HG02852 (cell line): Measurements from ENCODE around the gene IGFBP1.
"Not testable (repeated sequence)": the region's sequence is repeated elsewhere in the genome, so short reads cannot be mapped to it uniquely, and the experiment has no call there.

ENCODE experiments used
- ATAC-seq: cut with Tn5 transposase; IDR thresholded peaks from one replicate; pipeline ENCODE4 v1.9.1; 2021; ENCODE audit warnings: mild to moderate bottlenecking, moderate library complexity; ENCODE audit not compliant: unreplicated experiment

The IGFBP1 gene

DNA sequence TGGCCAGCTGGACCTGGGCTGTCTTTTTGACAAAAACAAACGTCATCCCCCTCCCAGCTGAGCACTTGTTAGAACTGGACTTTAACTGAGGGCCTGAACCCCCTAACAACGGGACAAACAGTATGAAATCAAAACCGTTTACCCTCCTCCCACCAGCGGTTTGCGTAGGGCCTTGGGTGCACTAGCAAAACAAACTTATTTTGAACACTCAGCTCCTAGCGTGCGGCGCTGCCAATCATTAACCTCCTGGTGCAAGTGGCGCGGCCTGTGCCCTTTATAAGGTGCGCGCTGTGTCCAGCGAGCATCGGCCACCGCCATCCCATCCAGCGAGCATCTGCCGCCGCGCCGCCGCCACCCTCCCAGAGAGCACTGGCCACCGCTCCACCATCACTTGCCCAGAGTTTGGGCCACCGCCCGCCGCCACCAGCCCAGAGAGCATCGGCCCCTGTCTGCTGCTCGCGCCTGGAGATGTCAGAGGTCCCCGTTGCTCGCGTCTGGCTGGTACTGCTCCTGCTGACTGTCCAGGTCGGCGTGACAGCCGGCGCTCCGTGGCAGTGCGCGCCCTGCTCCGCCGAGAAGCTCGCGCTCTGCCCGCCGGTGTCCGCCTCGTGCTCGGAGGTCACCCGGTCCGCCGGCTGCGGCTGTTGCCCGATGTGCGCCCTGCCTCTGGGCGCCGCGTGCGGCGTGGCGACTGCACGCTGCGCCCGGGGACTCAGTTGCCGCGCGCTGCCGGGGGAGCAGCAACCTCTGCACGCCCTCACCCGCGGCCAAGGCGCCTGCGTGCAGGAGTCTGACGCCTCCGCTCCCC is at the start of gene IGFBP1:
IGFBP1 (plus strand) TSS at position 304 of the 808 bp plus-strand sequence; CDS start at position 469, 165 bp downstream.
- ATAC-seq = no peak

DNA sequence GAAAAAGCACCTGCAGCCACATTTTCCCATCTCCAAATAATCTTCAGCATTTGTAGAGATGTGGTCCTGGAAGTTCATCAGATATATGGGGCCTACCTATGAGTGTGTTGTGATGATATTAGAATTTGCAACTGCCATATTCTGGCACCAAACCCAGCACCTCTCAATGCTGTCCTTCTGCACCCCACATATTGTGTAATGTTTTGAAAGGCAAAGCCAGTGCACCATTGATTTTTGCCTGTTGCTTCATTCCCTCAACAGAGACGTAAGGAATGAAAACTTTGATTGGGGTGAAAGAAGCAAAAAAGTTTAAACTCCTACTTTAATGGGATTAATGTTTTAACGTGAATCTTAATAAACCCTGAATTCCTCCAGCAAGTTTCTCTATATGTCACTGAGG is 49.4 kb upstream of the IGFBP1 start:
- ATAC-seq = not testable (repeated sequence)

DNA sequence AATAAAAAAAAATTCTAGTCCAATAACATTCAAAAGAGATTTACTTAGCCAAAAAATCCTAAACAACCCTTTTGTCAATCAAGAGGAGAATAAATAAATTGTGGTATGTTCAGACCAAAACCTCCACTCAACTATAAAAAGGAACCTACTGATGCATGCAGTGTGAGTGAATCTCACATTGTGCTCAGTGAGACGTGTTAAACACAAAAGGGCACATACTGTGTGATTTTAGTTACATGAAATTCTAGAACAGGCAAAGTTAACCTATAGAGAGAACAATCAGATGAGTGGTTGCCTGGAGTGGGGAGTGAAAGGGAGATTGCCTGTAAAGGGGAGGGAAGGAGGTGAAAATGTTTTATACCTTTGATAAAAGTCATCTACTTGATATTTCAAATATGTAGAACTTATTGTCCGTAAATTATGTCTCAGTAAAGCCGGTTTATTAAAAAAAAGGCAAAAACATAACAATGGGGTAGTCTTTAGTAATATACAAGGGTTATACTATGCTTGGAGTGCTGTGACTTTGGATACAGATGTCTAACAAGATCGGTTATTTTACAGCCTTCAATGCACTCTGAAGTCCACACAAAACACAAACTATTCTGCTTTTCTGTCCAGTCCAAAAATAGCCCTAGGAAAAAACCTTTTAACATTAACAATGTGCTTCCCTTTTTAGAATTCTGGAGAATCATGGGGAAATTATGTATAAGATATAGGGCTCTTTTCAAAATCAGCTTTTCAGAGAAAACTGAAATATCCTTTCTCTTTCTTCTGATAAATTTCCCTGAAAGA is 46.2 kb upstream of the IGFBP1 start:
- ATAC-seq = not testable (repeated sequence)

DNA sequence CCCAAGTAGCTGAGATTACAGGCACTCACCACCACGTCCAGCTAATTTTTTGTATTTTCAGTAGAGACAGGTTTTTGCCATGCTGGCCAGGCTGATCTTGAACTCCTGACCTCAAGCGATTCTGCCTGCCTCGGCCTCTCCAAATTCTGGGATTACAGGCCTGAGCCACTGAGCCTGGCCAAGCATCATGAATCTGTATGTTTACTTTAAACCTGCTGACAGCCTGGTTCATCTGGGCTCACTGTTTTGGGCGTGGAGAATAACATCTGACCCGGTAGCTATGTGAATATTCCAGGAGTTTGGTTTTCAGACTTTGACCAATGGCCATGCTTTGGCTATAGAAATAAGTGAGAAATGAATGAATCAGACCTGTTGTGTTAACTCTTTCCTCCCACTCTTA is 41.8 kb upstream of the IGFBP1 start:
- not testable (repeated sequence) for ATAC-seq

DNA sequence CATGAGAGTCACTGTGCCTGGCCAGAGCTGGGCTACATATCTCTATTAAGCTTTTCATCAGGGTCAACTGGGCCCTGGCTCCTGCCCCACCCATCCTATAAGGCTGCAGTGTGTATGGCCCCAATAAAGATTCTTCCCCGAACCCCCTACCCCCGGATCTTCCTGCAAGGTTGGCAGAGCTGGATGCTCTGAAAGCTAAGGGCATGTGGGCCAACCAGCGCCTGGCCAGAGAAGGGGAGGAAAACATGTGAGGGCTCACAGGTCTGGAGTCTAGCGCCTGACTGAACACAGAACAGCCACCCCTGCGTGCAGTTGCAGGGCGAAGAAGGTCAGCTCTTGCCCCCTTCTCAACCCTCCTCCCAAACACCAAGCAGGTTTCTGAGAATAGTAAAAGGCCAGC is 39.6 kb upstream of the IGFBP1 start:
- ATAC-seq = not testable (repeated sequence)

DNA sequence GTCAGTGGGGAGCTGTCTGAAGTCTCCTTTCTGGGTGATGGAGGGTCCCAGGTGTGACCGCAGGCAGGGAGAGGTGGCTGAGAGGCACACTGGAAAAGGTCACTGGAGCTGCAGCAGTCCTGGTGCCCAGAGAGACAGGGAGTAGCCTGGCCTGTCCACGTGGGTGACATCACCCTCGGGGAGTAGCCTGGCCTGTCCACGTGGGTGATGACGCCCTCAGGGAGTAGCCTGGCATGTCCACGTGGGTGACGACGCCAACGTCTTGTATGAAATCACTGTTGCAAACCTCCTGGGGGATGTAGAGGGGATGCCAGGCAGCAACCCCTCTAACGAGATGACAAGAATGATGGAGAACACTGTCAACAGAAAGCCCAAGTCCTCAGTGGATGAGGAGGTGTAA is 35.3 kb upstream of the IGFBP1 start:
- ATAC-seq = not testable (repeated sequence)

DNA sequence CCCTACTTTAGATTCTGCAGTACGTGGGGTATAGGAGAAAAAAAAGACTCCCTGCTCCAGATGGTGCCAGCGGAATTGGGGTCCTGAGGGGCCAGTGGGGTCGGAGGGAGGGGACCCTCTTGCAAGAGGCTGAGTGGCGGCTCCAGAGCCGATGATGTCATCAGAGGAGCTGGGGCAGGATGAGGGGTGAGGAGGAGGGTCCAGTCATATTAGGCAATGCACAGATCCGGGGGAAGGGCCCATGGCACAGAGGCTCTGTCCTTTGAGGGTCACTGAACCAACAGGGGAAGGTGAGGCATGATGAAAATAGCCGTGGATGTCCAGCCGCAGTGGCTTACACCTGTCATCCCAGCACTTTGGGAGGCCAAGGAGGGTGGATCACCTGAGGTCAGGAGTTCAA is 34.8 kb upstream of the IGFBP1 start:
- ATAC-seq = not testable (repeated sequence)

DNA sequence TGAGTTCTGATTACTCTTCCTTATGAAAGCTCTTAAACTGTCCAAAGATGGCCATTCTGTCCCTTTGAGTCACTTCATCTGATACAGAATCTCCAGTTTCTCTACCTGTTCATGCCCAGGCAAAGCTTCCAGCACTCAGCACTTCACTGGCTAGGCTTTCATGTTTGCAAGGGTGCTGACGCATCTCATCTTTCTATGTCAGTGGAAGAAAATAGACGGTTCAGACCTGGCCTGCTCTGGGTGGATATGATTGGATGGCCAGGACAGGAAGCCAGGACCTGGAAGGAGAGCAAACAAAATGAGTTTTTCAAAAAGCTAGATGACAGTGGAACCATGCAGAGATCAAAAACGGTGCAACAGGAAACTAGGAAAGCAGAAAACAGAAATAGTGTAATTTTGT is 32.6 kb upstream of the IGFBP1 start:
- ATAC-seq = not testable (repeated sequence)

DNA sequence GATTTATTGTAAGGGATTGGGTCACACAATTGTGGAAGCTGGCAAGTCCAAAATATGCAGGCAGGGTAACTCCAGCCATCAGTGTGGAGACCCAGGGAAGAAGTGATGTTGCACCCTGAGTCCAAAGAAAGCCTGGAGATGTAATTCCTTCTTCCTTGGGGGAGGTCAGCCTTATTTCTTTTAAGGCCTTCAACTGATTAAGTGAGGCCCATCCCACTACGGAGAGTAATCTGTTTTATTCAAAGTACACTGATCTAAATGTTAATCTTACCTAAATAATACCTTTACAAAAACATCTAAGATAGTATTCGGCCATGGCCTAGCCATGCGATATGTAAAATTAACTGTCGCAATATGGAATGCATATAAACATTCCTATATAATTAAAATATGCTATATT is 31.4 kb upstream of the IGFBP1 start:
- ATAC-seq = not testable (repeated sequence)

DNA sequence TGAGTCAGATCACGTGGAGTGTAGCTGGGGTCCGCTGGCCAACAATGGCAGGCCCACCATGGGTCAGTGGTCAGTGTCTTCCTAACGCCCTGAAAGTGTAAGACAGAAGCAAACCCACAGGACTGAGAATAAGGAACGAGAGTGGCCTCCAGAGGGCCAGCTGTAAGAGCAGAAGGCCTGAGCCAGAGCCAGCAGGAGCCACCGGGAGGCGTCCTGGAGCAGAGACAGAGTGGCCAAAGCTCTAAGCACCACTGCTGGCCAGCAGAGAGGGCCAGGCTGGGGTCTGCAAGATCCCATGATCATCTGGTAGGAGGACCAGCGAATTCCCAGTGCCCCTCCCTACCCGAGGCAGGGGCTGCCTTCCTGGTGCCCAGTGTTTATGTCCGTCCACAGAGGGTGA is 24.6 kb upstream of the IGFBP1 start:
- no peak for ATAC-seq

DNA sequence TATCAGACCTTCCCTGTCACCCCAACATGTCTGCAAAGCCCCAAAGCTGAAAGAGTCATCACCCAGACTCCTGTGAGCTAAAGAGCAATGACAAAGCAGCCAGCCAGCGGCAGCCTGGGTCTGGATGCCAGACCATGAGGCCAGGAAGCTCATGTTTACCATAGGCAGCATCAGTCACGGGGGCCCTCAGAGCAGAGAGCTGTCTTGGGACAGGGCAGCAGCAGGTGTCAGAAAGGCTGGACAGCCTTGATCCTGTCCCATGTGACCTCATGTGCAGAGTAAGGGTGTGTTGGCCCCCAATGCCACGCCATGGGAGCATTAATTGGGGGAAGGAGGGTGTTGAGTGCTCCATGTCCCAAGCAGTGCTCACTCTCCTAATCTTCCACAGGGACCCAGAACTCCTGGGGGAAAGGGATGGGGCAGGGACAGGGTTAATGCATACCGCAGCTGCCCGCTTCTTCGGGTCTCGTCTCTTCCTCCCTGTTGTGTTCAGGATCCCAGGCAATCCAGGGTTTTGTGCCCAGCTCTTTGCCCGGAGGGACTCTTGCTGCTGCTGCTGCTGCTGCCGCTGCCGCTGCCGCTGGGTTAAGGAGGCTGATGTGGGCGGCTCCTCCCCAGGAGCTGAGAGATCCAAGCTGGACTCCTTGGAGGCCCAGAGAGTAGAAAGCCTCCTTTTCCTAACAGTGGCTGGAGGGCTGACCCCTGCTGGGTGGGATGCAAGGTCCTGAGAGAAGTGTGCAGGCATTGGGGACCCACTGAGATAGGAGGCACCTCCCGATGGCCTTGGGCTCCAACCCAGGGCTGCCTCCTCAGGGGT is 22.5 kb upstream of the IGFBP1 start:
- ATAC-seq = no peak

DNA sequence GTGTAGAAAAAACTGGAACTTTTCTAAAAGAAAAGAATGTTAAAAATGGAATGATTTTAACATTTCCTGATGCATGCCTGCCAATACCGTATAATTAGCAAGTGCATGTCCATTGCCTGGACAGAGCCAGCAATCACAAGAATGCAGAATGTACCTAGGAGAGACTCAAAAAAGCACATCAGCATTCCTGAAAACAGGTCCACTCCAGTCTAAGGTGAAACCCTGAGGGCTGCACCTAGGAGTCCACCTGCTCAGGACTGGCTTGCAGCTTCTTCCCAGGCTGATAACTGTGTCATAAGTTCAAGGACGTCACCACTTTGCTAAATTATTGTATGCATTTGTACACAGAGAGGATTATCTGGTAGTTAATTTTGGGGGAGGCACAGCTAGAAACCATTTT is 20.8 kb upstream of the IGFBP1 start:
- ATAC-seq = no peak

DNA sequence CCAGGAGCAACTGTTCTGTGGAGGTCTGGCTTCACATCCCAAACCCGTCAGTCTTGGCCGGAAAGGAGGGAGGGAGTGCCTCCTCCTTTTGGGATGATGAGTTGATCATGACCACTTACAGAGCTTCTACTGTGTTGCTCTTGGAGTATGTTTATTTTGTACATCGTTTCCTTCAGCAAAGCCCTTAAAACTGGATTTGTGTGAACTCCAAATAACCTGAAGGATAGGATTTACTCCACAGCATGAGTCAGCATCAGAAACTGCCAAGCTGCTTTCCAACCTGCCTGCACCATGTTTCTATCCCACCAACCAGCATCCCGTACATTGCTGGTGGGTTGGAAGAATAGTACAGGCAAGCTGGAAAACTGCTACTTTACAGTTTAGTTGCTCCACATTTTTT is 18.9 kb upstream of the IGFBP1 start:
- ATAC-seq = no peak

DNA sequence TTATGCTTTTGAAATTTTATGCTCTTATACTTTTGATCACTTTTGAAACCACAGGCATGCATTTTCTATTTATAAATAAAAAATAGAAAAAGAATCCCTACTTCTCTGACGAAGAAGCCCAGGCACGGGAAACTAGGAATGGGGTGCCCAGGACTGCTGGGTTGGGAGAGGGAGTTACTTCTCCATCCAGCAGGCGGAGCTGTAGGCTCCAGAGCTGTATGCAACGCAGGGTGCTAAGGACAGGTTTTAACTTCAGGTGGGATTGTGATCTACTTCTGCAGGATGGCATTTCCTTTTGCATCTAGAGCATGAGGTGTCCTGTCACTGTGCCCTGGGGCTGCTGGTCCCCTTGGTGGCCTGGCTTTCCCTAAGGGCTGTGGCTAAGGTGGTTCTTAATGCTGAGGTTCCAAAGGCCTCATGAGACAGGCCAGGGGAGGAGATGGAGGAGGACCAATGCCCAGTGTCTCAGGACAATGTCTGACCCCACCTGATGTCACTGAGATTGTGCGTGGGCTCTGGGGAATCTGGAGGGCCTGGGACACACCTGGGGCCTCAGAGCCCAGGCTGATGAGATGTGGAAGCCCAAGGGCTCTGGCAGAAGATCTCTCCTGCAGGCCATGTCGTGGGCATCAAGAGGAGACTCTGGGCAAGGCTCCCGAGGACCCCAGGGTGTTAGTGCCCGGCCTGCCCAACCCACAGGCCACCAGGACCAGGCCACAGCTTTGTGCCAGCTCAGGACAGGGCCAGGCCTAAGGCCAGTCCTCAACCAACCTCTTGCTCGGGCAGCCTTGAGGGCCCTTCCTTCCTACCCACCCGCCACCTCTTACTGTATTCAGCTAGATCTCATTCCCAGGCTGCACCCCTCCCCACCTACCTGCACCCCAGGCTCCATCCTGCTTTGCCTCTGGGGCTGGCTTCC is 15.9 kb upstream of the IGFBP1 start:
- no peak for ATAC-seq

DNA sequence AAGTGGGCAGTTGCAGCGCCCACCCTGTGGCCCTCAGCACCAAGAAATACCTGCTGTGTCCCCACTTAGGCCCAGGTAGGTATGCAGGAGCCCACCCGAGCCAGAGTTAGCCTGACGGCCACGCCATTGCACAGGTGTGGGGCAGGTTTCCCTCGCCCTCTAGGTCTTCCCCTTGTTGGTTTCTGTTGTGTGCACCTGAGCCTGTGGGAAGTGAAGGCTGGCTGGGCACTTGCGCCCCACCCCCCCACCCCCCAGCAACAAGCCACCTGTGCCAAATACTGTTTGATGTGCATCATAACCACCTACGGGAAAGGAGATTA is 15.3 kb upstream of the IGFBP1 start, which contains the start of gene CCDC201:
CCDC201 (minus strand) TSS at position 48 of the 320 bp plus-strand sequence. CDS start 75 bp downstream, outside the sequence.
- no peak for ATAC-seq

DNA sequence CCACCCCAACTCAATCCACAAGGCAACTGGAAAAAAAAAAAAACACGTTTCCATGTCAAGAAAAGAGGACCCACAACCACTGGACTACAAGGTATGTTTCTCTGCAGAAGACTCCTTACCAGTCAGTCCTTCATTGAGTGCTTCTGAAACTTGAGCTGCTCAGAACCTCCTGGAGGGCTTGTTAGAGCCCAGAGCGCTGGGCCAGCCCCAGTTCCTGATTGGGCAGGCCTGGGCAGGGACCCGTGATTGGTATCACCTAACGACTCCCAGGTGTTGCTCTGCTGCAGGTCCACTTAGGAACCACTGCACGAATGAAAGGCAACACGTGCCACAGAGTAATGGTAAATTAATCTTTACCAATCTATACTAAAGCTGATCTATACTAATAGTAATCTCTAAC is 14.9 kb upstream of the IGFBP1 start:
- no peak for ATAC-seq

DNA sequence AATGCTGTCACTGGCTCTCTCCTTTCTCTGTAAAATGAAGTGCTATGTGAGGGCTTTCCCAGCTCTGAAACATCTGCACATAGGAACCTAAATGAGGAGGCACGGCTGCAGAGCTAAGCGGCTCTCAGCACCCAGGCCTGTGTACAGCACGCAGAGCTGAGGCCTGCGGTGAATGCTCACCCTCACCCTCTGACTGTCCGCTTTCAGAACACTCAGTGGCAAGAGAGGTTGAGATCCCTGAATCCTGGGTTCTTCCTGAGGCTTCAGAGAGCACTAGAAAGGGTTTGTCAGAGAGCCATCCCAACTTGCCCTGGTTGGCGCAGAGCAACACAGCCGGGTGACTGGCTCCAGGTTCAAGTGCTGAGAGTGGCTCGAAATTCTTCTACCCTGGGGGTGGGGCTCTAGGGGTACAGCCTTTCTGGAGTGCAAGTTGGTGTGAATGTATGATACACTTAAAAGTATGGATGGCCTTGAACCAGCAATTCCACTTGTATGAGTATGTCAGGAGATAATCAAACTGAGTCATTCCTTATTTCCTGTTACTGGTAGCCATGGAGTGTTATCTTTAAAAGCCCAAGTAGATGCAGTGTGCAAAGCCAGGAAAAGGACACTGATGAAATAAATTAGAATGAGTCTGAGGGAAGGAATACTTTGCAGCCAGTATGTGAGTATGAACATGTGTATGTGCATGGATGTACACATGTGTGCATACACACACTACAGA is 13.7 kb upstream of the IGFBP1 start:
- ATAC-seq = no peak

DNA sequence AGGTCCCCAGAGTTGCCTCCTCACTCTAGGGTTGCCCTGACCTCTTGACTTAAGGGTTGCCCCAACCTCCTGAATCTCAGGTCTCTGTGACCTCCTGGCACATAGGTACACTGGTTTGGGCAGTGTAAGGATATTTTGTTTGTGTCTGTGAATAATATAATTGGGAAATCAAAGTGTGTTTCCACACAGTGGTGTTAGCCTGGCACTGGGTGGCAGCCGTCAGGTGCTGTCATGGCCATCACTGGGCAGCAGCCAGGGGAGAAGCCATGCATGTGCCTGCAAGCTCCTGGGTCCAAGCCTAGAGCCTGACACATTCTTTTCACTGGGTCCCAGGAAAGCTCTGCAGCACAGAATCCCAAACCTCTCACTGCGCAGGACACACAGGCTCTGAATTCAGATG is 11.8 kb upstream of the IGFBP1 start:
- ATAC-seq = no peak

DNA sequence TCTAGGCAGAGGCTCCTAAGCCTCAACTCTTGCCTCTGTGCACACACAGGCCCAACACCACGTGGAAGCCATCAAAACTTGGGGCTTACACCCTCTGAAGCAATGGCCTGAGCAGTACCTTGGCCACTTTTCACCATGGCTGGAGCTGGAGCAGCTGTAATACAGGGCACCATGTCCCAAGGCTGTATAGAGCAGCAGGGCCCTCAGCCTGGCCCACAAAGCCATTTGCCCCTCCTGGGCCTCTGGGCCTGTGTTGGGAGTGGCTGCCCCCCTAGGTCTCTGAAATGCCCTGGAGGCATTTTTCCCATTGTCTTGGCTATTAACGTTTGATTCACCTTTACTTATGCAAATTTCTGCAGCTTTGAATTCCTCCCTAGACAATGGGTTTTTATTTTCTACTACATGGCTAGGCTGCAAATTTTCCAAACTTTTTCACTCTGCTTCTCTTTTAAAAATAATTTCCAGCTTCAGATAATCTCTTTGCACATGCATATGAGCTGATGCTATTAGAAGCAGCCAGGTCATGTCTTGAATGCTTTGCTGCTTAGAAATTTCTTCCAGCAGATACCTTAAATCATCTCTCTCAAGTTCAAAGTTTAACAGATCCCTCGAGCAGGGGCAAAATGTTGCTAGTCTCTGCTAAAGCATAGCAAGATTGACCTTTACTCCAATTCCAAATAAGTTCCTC is 9.7 kb upstream of the IGFBP1 start:
- no peak for ATAC-seq
